Body of pancreas (tissue), 4 donors: ENCODE results near the gene DENND4A. TPM values are rescaled to one million over a fixed set of nuclear protein-coding genes. Genes with fewer than 3 reads are reported as not detected.

Source experiments
- ATAC-seq: fragments of 150-250 bp; one replicate; pipeline ENCODE4 v1.9.1; 2016
- DNase-seq, 4 donors: peaks; one replicate each; pipeline ENCODE4 v3.0.0-alpha.2; 2019
- H3K27ac ChIP-seq, 4 donors: fragments of 200-600 bp; sonication (generic); 1 replicate in 3 of 4; 2 replicates in 1 of 4; pipeline versions ENCODE4 v1.5.1 to v1.6.1; 2016 to 2019; ENCODE audit warnings: mild to moderate bottlenecking in 1 of 4, mixed read lengths in 1 of 4, moderate library complexity in 1 of 4
- H3K27me3 ChIP-seq, 2 donors: fragments of 200-600 bp; sonication (generic); one replicate each; pipeline ENCODE4 v1.6.0; 2016; ENCODE audit warnings: mild to moderate bottlenecking in 1 of 2
- H3K36me3 ChIP-seq, 2 donors: fragments of 200-600 bp; sonication (generic); replicated peaks in 1 of 2; 2 replicates each; pipeline ENCODE4 v1.5.1; 2016; ENCODE audit warnings: low read depth in 2 of 2; ENCODE audit not compliant: insufficient read depth in 1 of 2
- H3K4me1 ChIP-seq: fragments of 200-600 bp; sonication (generic); one replicate; pipeline ENCODE4 v1.6.0; 2016
- H3K4me3 ChIP-seq, 2 donors: fragments of 200-600 bp; sonication (generic); 1 replicate in 1 of 2; 2 replicates in 1 of 2; pipeline ENCODE4 v1.5.1; 2016 to 2019
- H3K9me3 ChIP-seq, 3 donors: fragments of 200-600 bp; sonication (generic); 1 replicate in 2 of 3; 2 replicates in 1 of 3; pipeline ENCODE4 v1.5.1; 2016
- POLR2A ChIP-seq, 3 donors: fragments of 450-650 bp; IDR thresholded peaks; one replicate each; pipeline ENCODE4 v1.6.1; 2016; ENCODE audit warnings: antibody characterized with exemption in 3 of 3, mild to moderate bottlenecking in 2 of 3
- WGBS, 2 donors: methylation state at CpG; one replicate each; pipeline ENCODE4 v1.1.5; 2017; 5-methylcytosine and 5-hydroxymethylcytosine counted together
- intact Hi-C: fragments of 100-400 bp; cut with DNase I; formaldehyde crosslinking; loops from one replicate; pipeline ENCODE4 v1.15.1; 2023
- total RNA-seq, 2 donors: library from RNA; depleted of rRNA; stranded (reverse); fragments of >200 nt; gene quantifications; one replicate each; pipeline ENCODE4 v1.1.0, GENCODE V29; 2016
- TF ChIP-seq, protein P1 (sequence below), 7 experiments: fragments of 450-650 bp in 4 of 7; fragments of 200-600 bp in 3 of 7; sonication (generic) in 3 of 7; IDR thresholded peaks; one replicate each; pipeline ENCODE4 v1.5.1; 2016 to 2019; ENCODE audit warnings: antibody characterized with exemption in 7 of 7

DENND4A gene
- total RNA-seq, 2 donors from 2014 or later: 45.7 to 59.3 TPM

DNA sequence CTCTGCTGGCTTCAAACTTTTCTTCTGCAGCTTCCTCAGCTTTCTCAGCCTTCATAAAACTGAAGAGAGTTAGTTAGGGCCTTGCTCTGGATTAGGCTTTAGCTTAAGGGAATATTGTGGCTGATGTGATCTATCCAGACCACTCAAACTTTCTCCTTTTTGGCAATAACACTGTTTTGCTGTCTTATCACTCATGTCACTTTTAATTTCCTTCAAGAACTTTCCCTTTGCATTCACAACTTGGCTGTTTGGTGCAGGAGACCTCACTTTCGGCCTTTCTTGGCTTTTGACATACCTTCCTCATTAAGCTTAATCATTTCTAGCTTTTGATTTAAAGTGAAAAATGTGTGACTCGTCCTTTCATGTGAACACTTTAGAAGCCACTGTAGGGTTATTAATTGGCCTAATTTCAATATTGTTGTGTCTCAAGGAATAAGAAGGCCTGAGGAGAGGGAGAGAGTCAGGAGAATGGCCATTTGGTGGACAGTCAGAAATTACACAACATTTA is 109.6 kb downstream of the DENND4A start:
- H3K27me3 ChIP-seq: no peaks in the 10 kb centered on the region

DNA sequence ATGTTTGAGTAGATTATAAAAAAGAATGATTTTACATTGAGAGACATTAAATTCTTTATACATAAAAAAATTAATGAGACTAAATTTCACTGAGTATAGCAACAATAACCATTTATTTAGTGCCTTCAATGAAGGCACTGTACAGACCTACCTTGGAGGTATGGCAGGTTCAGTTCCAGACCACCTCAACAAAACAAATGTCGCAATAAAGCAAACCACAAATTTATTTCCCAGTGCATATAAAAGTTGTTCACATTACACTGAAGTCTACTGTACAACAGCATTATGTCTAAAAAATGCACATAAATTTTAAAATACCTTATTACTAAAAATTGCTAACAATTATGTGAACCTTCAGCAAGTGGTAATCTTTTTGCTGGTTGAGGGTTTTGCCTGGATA is 111.5 kb downstream of the DENND4A start:
- Histone ChIP-seq H3K4me3 (no peak overlapping the region), H3K27ac (no peak overlapping the region), H3K9me3 (no peaks in the 10 kb centered on the region), H3K27me3 (no peaks in the 10 kb centered on the region), H3K36me3 (peaks cover 0 to under 1% of the 10 kb centered on the region in 2 donors), H3K4me1 (no peaks in the 10 kb centered on the region)
- TF ChIP-seq, protein P1, sequence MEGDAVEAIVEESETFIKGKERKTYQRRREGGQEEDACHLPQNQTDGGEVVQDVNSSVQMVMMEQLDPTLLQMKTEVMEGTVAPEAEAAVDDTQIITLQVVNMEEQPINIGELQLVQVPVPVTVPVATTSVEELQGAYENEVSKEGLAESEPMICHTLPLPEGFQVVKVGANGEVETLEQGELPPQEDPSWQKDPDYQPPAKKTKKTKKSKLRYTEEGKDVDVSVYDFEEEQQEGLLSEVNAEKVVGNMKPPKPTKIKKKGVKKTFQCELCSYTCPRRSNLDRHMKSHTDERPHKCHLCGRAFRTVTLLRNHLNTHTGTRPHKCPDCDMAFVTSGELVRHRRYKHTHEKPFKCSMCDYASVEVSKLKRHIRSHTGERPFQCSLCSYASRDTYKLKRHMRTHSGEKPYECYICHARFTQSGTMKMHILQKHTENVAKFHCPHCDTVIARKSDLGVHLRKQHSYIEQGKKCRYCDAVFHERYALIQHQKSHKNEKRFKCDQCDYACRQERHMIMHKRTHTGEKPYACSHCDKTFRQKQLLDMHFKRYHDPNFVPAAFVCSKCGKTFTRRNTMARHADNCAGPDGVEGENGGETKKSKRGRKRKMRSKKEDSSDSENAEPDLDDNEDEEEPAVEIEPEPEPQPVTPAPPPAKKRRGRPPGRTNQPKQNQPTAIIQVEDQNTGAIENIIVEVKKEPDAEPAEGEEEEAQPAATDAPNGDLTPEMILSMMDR (IDR thresholded peaks at IDR 0.05): no peak
- no peak for TF ChIP-seq POLR2A (IDR thresholded peaks at IDR 0.05)
- intact Hi-C loops: no loop called here
- DNase-seq: no peak
- no peak for ATAC-seq
- 98 to 100% methylated on average over 1 of the region's 1 CpG for WGBS, 2 donors

More for the DNA sequence above, 109.6 kb downstream of the DENND4A start:
- no peaks in the 10 kb centered on the region for H3K9me3 ChIP-seq
- intact Hi-C loops: no loop called here
- 84 to 88% methylated on average over 2 of the region's 2 CpGs for WGBS, 2 donors
- H3K4me3 ChIP-seq: no peak overlapping the region
- ATAC-seq: no peak
- H3K4me1 ChIP-seq: no peaks in the 10 kb centered on the region
- H3K27ac ChIP-seq: no peak overlapping the region
- TF ChIP-seq, protein P1 (IDR thresholded peaks at IDR 0.05): no peak
- no peak for TF ChIP-seq POLR2A (IDR thresholded peaks at IDR 0.05)
- no peak for DNase-seq
- H3K36me3 ChIP-seq: no peaks in the 10 kb centered on the region

DNA sequence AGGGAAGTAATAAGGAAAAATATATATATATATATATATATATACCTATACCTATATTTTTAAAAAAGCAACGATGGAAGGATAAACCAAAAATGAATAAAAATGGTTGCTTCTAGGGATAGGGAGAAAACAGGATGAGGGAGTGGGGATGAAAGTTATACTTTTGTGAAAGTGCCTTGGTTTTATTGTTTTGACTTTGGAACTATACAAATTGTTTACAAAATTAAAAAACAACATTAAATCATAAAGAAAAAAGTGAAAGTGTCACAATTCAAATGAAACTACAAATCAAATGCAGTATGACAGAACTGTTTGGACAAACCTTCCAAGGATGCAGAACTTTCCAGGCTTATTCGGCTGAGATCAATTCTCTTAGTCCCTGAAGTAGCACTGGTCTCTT is 116.0 kb downstream of the DENND4A start:
- Histone ChIP-seq H3K4me1 (no peaks in the 10 kb centered on the region), H3K27me3 (no peaks in the 10 kb centered on the region), H3K27ac (no peak overlapping the region), H3K9me3 (no peaks in the 10 kb centered on the region), H3K4me3 (no peak overlapping the region), H3K36me3 (peaks cover 0 to 8% of the 10 kb centered on the region in 2 donors)
- no peak for ATAC-seq
- DNase-seq: no peak
- intact Hi-C loops: no loop called here
- WGBS, 2 donors: 84 to 89% methylated on average over 2 of the region's 2 CpGs
- TF ChIP-seq, protein P1 (IDR thresholded peaks at IDR 0.05): no peak
- no peak for TF ChIP-seq POLR2A (IDR thresholded peaks at IDR 0.05)

DNA sequence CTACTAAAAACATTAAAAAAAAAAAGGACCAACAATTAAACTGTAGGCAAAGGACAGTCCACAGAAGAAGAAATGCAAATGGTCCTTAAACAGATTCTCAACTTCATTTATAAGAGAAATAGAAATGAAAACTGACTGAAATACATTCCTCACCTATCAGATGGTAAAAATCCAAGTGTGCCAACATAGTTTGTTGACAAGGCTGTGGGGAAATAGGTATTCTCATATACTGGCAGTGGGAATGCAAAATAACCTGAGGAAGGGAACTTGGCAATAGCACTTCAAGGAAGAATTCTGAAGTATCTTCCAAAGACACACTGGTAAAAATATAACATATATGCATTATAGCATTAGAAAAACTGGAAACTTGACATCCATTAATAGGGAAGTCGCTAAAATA is 116.5 kb downstream of the DENND4A start:
- H3K4me1 ChIP-seq: no peaks in the 10 kb centered on the region
- no peak for DNase-seq
- no peak for ATAC-seq
- intact Hi-C loops: no loop called here
- TF ChIP-seq POLR2A (IDR thresholded peaks at IDR 0.05): no peak
- TF ChIP-seq, protein P1 (IDR thresholded peaks at IDR 0.05): no peak
- peaks cover 0 to 11% of the 10 kb centered on the region in 2 donors for H3K36me3 ChIP-seq
- no peak overlapping the region for H3K4me3 ChIP-seq
- WGBS, 2 donors: 88 to 90% methylated on average over 1 of the region's 1 CpG
- no peak overlapping the region for H3K27ac ChIP-seq
- H3K27me3 ChIP-seq: no peaks in the 10 kb centered on the region
- H3K9me3 ChIP-seq: no peaks in the 10 kb centered on the region

DNA sequence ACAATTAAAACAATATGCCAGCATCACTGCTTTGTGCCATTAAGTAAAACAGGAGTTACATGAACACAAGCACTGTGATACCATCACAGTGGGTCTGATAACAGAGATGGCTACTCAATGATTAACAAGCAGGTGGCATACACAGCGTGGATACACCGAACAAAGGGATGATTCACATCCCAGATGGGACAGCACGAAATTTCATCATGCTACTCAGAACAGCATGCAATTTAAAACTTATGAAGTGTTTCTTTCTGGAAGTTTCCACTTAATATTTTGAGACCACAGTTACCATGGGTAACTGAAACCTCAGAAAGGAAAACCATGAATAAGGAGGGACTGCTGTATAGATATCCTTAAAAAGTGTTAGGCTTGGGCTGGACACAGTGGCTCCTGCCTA is 125.8 kb downstream of the DENND4A start:
- ATAC-seq (no peak), DNase-seq (no peak)
- intact Hi-C loops: no loop called here
- peaks cover 0 to 41% of the 10 kb centered on the region in 2 donors for H3K36me3 ChIP-seq
- H3K9me3 ChIP-seq: no peaks in the 10 kb centered on the region
- no peak overlapping the region for H3K4me3 ChIP-seq
- TF ChIP-seq, protein P1 (IDR thresholded peaks at IDR 0.05): no peak
- no peak for TF ChIP-seq POLR2A (IDR thresholded peaks at IDR 0.05)
- H3K4me1 ChIP-seq: no peaks in the 10 kb centered on the region
- H3K27ac ChIP-seq: no peak overlapping the region
- 67 to 75% methylated on average over 3 of the region's 3 CpGs for WGBS, 2 donors
- no peaks in the 10 kb centered on the region for H3K27me3 ChIP-seq
